Gastroesophageal sphincter (tissue), 3 donors: Measurements from ENCODE around the gene OR10J5.

ENCODE experiments used
- POLR2A ChIP-seq, 2 donors: fragments of 450-650 bp; IDR thresholded peaks; one replicate each; pipeline ENCODE4 v1.6.1; 2017; ENCODE audit warnings: antibody characterized with exemption in 2 of 2, mild to moderate bottlenecking in 2 of 2, moderate library complexity in 1 of 2
- TF ChIP-seq, protein P1 (sequence below), 4 experiments: fragments of 200-600 bp in 2 of 4; fragments of 450-650 bp in 2 of 4; sonication (generic) in 1 of 4; IDR thresholded peaks; one replicate each; pipeline ENCODE4 v1.5.1; 2017 to 2019; ENCODE audit warnings: antibody characterized with exemption in 4 of 4, mild to moderate bottlenecking in 2 of 4, moderate library complexity in 2 of 4

DNA sequence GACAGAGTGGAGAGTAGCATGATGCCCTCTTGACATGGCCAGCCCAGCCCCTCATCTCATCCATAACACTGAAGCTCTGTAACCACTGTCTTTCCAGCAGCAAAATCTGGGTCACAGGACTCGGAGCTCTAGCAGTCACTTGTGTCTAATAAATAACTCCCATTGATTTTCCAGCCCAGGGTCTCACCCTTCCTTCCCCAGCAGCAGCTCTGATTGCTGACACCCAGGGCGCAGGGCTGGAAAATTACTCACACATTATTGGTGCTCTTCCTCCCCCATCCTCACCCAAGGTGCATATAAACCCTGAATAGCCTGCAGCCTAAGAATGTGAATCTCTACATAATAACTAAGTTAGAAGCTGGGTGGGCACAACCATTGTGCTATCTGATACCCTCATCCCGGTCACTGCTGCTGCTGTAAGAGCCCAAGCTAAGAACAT lies 21.1 kb upstream of the OR10J5 start:
- TF ChIP-seq, protein P1, sequence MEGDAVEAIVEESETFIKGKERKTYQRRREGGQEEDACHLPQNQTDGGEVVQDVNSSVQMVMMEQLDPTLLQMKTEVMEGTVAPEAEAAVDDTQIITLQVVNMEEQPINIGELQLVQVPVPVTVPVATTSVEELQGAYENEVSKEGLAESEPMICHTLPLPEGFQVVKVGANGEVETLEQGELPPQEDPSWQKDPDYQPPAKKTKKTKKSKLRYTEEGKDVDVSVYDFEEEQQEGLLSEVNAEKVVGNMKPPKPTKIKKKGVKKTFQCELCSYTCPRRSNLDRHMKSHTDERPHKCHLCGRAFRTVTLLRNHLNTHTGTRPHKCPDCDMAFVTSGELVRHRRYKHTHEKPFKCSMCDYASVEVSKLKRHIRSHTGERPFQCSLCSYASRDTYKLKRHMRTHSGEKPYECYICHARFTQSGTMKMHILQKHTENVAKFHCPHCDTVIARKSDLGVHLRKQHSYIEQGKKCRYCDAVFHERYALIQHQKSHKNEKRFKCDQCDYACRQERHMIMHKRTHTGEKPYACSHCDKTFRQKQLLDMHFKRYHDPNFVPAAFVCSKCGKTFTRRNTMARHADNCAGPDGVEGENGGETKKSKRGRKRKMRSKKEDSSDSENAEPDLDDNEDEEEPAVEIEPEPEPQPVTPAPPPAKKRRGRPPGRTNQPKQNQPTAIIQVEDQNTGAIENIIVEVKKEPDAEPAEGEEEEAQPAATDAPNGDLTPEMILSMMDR (IDR thresholded peaks at IDR 0.05), result no peak
- no peak for TF ChIP-seq POLR2A (IDR thresholded peaks at IDR 0.05)
